ENCODE data around the gene ZNF746. TPM values are rescaled to one million over a fixed set of nuclear protein-coding genes. Genes with fewer than 3 reads are reported as not detected.

The ZNF746 gene
- total and polyA plus RNA-seq, 9 of the 15 experiments (the other 6 are each of a cell fraction or from before 2014, with no cell fraction given) = 1.7 to 31.6 (median 13.3) TPM

- Histone ChIP-seq H2AFZ (ENCODE audit: low read depth, low read length) (no peak overlapping the region), H4K20me1 (replicated peaks; ENCODE audit: control insufficient read depth, insufficient read depth, low read length) (no peaks in the 10 kb centered on the region), H3K27me3 (ENCODE audit: control insufficient read depth in 2 of 2, insufficient read depth in 2 of 2, low read length in 2 of 2) (no peaks in the 10 kb centered on the region), H3K4me3 (no peak overlapping the region), H3K4me1 (replicated peaks in 1 of 2; ENCODE audit: control insufficient read depth in 2 of 2, insufficient read depth in 2 of 2, low read length in 2 of 2) (no peaks in the 10 kb centered on the region; a peak in 2 of 5 replicates), H3K79me2 (ENCODE audit: control insufficient read depth, insufficient read depth, low read length) (no peaks in the 10 kb centered on the region), H3K4me2 (ENCODE audit: insufficient read depth, low read length) (no peak overlapping the region), H3K9ac (ENCODE audit: insufficient read depth in 1 of 2, low read depth in 2 of 2, low read length in 2 of 2) (no peak overlapping the region), H3K27ac (ENCODE audit: extremely low read depth, low read depth, low read length) (no peak overlapping the region), H3K9me3 (replicated peaks; ENCODE audit: control insufficient read depth, insufficient read depth, low read depth, low read length) (no peaks in the 10 kb centered on the region), H3K36me3 (ENCODE audit: control insufficient read depth, insufficient read depth, low read length) (peaks cover 64% of the 10 kb centered on the region), H3K9me1 (ENCODE audit: control insufficient read depth, insufficient read depth, low read length) (no peaks in the 10 kb centered on the region)
- 90% methylated on average over 8 of the region's 8 CpGs for WGBS (ENCODE audit: insufficient coverage, low coverage, missing lambda C conversion rate)
- BruUV-seq (replicated peaks) = no TSS peak
- in situ Hi-C loops (cut with MboI) = no loop called here
- no peak for ATAC-seq
- FAIRE-seq = no peak
- POLR2A ChIA-PET = interaction anchor here (0.9 kb wide), 1 partner anchor 27 kb away, joined by 3 read pairs; no protein-coding TSS in a partner anchor
- intact Hi-C loops (cut with micrococcal nuclease) = no loop called here
- DNase-seq (ENCODE audit: extremely low read depth in 1 of 4, low spot score in 3 of 4) = no peak
- no peak for TF ChIP-seq PHF21A (IDR thresholded peaks at IDR 0.05; ENCODE audit: borderline replicate concordance, low read depth)
- CTCF ChIA-PET (ENCODE audit: low intra/inter-chr PET ratio) = no interaction called here
Observed at GRCh38 chr7:149433124-149433523, 64.5 kb downstream of the ZNF746 start.

DNA sequence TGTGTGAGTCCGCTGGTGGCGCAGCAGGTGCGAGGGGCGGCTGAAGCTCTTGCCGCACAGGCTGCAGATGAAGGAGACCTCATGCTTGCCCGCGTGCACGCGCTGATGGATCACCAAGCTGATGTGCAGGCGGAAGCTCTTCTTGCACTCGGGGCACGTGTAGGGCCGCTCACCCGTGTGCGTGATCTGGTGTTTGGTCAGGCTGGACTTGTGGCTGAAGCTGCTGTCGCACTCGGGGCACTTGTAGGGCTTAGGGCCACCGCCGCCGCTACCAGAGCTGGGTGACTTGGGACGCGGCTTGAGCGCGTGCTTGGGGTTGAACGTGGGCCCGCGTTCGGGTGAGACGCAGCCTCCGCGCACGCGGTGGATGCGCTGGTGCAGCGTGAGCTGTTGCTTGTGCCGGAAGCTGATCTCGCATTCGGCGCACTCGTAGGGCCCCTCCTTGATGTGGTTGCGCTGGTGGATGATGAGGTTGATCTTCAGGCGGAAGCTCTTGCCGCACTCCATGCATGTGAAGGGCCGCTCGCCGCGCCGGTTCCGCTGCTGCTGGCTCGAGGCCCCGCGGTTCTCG lies 65.4 kb downstream of the ZNF746 start:
- BruUV-seq (replicated peaks) = no TSS peak
- Histone ChIP-seq H3K9ac (ENCODE audit: insufficient read depth in 1 of 2, low read depth in 2 of 2, low read length in 2 of 2) (no peak overlapping the region), H3K9me3 (replicated peaks; ENCODE audit: control insufficient read depth, insufficient read depth, low read depth, low read length) (no peaks in the 10 kb centered on the region), H3K9me1 (ENCODE audit: control insufficient read depth, insufficient read depth, low read length) (no peaks in the 10 kb centered on the region), H2AFZ (ENCODE audit: low read depth, low read length) (no peak overlapping the region), H3K27ac (ENCODE audit: extremely low read depth, low read depth, low read length) (no peak overlapping the region), H3K79me2 (ENCODE audit: control insufficient read depth, insufficient read depth, low read length) (no peaks in the 10 kb centered on the region), H3K4me1 (replicated peaks in 1 of 2; ENCODE audit: control insufficient read depth in 2 of 2, insufficient read depth in 2 of 2, low read length in 2 of 2) (no peaks in the 10 kb centered on the region; a peak in 2 of 5 replicates), H3K4me2 (ENCODE audit: insufficient read depth, low read length) (no peak overlapping the region), H3K27me3 (ENCODE audit: control insufficient read depth in 2 of 2, insufficient read depth in 2 of 2, low read length in 2 of 2) (no peaks in the 10 kb centered on the region), H3K36me3 (ENCODE audit: control insufficient read depth, insufficient read depth, low read length) (peaks cover 60% of the 10 kb centered on the region), H4K20me1 (replicated peaks; ENCODE audit: control insufficient read depth, insufficient read depth, low read length) (no peaks in the 10 kb centered on the region), H3K4me3 (no peak overlapping the region)
- no peak for DNase-seq (ENCODE audit: extremely low read depth in 1 of 4, low spot score in 3 of 4)
- no peak for ATAC-seq
- POLR2A ChIA-PET = interaction anchor here (0.9 kb wide), 1 partner anchor 28 kb away, joined by 3 read pairs; no protein-coding TSS in a partner anchor
- intact Hi-C loops (cut with micrococcal nuclease) = no loop called here
- 98% methylated on average over 53 of the region's 53 CpGs for WGBS (ENCODE audit: insufficient coverage, low coverage, missing lambda C conversion rate)
- CTCF ChIA-PET (ENCODE audit: low intra/inter-chr PET ratio) = no interaction called here
- in situ Hi-C loops (cut with MboI) = no loop called here
- FAIRE-seq = no peak
- TF ChIP-seq ZNF354B (CRISPR knock-in tag; IDR thresholded peaks at IDR 0.05) = no peak
- no peak for TF ChIP-seq CEBPG (CRISPR knock-in tag; IDR thresholded peaks at IDR 0.05)
- TF ChIP-seq CEBPG (tag; conservative IDR thresholded peaks at IDR 0.05 in 1 of 2, IDR thresholded peaks at IDR 0.05 in 1 of 2) = no peak
- TF ChIP-seq IRF2 (CRISPR knock-in tag; IDR thresholded peaks at IDR 0.05) = no peak
- no peak for TF ChIP-seq DNMT1 (IDR thresholded peaks at IDR 0.05)
- TF ChIP-seq, protein P1, sequence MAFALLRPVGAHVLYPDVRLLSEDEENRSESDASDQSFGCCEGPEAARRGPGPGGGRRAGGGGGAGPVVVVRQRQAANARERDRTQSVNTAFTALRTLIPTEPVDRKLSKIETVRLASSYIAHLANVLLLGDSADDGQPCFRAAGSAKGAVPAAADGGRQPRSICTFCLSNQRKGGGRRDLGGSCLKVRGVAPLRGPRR (CRISPR knock-in tag; IDR thresholded peaks at IDR 0.05) = no peak
- TF ChIP-seq, protein P2, sequence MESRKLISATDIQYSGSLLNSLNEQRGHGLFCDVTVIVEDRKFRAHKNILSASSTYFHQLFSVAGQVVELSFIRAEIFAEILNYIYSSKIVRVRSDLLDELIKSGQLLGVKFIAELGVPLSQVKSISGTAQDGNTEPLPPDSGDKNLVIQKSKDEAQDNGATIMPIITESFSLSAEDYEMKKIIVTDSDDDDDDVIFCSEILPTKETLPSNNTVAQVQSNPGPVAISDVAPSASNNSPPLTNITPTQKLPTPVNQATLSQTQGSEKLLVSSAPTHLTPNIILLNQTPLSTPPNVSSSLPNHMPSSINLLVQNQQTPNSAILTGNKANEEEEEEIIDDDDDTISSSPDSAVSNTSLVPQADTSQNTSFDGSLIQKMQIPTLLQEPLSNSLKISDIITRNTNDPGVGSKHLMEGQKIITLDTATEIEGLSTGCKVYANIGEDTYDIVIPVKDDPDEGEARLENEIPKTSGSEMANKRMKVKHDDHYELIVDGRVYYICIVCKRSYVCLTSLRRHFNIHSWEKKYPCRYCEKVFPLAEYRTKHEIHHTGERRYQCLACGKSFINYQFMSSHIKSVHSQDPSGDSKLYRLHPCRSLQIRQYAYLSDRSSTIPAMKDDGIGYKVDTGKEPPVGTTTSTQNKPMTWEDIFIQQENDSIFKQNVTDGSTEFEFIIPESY (CRISPR knock-in tag; IDR thresholded peaks at IDR 0.05) = peak; percentile 73; the same call in 1 of the 2 replicates
- peak; percentile 14; the same call in 1 of the 2 replicates for TF ChIP-seq RBFOX2 (IDR thresholded peaks at IDR 0.05; ENCODE audit: low read depth, low read length)
- no peak for TF ChIP-seq NFIX (CRISPR knock-in tag; IDR thresholded peaks at IDR 0.05; ENCODE audit: low read depth)
- TF ChIP-seq, protein P3, sequence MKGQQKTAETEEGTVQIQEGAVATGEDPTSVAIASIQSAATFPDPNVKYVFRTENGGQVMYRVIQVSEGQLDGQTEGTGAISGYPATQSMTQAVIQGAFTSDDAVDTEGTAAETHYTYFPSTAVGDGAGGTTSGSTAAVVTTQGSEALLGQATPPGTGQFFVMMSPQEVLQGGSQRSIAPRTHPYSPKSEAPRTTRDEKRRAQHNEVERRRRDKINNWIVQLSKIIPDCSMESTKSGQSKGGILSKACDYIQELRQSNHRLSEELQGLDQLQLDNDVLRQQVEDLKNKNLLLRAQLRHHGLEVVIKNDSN (CRISPR knock-in tag; IDR thresholded peaks at IDR 0.05) = 0 out of 2 replicates have a peak, but pooled peaks have one; percentile 14
- TF ChIP-seq BRD4 (IDR thresholded peaks at IDR 0.05) = no peak
- no peak for TF ChIP-seq MAZ (CRISPR knock-in tag; conservative IDR thresholded peaks at IDR 0.05 in 1 of 2, IDR thresholded peaks at IDR 0.05 in 1 of 2)
- no peak for TF ChIP-seq TARDBP (IDR thresholded peaks at IDR 0.05)

All from K562 (cell line).